ENCODE results near the gene ATMIN. TPM values are rescaled to one million over a fixed set of nuclear protein-coding genes. Genes with fewer than 3 reads are reported as not detected.

Gene ATMIN
- total RNA-seq, 1 experiment from 2014 or later, result 66.6 TPM

DNA sequence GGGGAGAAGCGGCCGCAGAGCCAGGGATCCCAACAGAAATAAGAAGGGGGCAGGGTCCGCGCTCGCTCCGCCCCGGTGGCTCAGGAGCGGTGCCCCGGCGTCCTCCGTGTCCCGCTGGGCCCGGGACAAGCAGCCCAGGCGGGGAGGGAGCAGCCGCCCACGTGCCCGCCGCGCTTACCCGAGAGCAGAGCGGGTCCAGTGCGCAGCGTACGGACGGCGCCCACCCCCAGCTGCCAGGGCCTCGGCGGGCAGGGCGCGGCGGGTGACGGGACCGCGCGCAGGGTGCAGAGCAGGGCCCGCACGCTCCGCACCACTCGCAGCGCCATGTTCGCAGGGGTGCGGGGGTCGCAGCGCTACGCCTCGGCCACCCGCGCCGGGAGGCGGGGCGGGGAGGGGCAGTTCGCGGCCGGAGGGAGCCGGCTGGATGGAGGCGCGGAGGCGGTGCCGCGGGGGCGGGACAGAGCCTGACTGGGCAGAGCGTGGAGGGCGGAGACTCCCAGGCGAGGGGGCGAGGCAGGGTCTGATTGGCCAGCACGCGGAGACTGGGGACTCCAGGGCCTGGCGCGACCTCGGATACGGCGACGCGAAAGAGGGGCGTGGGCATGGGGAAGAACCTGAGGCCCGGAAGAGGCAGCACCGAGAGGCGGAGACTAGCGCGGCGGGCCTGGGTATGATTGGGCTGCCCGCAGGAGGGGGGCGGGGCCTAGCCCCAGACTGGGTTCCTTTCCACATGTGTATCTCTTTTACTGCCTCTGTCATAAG lies 60.5 kb downstream of the ATMIN start, which contains the start of gene GCSH:
Gene GCSH (minus strand): TSS at position 443 of the 762 bp plus-strand sequence. CDS start 117 bp downstream, at position 326.
- DNase-seq, result peak; percentile 100
- Histone ChIP-seq H3K23me2 (ENCODE audit: insufficient read length, low read depth, low read length, poor library complexity, severe bottlenecking) (no peaks in the 10 kb centered on the region), H2BK20ac (ENCODE audit: low read depth, low read length, poor library complexity, severe bottlenecking) (no peak within 1 kb of the TSS), H3K56ac (ENCODE audit: insufficient read length, low read depth, low read length) (no peak within 1 kb of the TSS), H3K14ac (ENCODE audit: insufficient read depth, low read length) (peak within 1 kb of the TSS; percentile 49), H4K91ac (ENCODE audit: insufficient read length, low read depth, low read length) (no peak within 1 kb of the TSS), H3K9ac (ENCODE audit: extremely low read depth, insufficient read length, low read length) (peak within 1 kb of the TSS; percentile 69), H3T11ph (ENCODE audit: low read length) (no peak within 1 kb of the TSS), H3K9me3 (ENCODE audit: control insufficient read depth, low read depth, low read length) (no peaks in the 10 kb centered on the region), H3K4me2 (ENCODE audit: insufficient read depth, insufficient read length, low read length) (peak within 1 kb of the TSS; percentile 65), H3K27me3 (ENCODE audit: insufficient read depth, low read length) (no peaks in the 10 kb centered on the region), H3K27ac (ENCODE audit: insufficient read length, low read depth, low read length) (no peak within 1 kb of the TSS), H3K18ac (ENCODE audit: insufficient read length, low read depth, low read length) (peak within 1 kb of the TSS; percentile 51), H3K4ac (ENCODE audit: low read depth, low read length) (no peak within 1 kb of the TSS), H2BK120ac (ENCODE audit: low read depth, low read length, poor library complexity, severe bottlenecking) (no peak within 1 kb of the TSS), H2AK5ac (ENCODE audit: insufficient read length, low read length) (no peak within 1 kb of the TSS), H2BK5ac (ENCODE audit: insufficient read length, low read length) (no peak within 1 kb of the TSS), H3K4me1 (ENCODE audit: insufficient read depth, low read length) (no peaks in the 10 kb centered on the region), H3K79me1 (ENCODE audit: insufficient read depth, low read depth, low read length, poor library complexity, severe bottlenecking) (no peaks in the 10 kb centered on the region), H4K20me1 (ENCODE audit: control insufficient read depth, insufficient read depth, insufficient read length) (no peaks in the 10 kb centered on the region), H4K8ac (replicated peaks; ENCODE audit: insufficient read length, low read depth, low read length) (no peak within 1 kb of the TSS), H3K79me2 (ENCODE audit: insufficient read depth, low read length) (peaks cover 7% of the 10 kb centered on the region; the same call in 1 of the 2 replicates), H3K23ac (ENCODE audit: insufficient read length, low read depth, low read length) (no peak within 1 kb of the TSS), H4K5ac (ENCODE audit: insufficient read length, low read depth, low read length) (no peak within 1 kb of the TSS), H2AFZ (ENCODE audit: low read length) (peak within 1 kb of the TSS; percentile 88), H2BK12ac (ENCODE audit: insufficient read length, low read depth, low read length) (no peak within 1 kb of the TSS), H2BK15ac (ENCODE audit: low read depth, low read length) (no peak within 1 kb of the TSS)
- H3K27ac Mint-ChIP-seq, result no peak within 1 kb of the TSS; a peak in 1 of 7 replicates
- no peaks in the 10 kb centered on the region for H3K9me3 Mint-ChIP-seq
- TF ChIP-seq CTCF (conservative IDR thresholded peaks at IDR 0.05), result no peak
- H3K27me3 Mint-ChIP-seq (ENCODE audit: low read depth), result no peaks in the 10 kb centered on the region; the same call in 1 of the 2 replicates
- peaks cover 2 to 16% (median 7%) of the 10 kb centered on the region in 3 experiments; a peak in 6 of 7 replicates for H3K36me3 Mint-ChIP-seq (ENCODE audit: insufficient read depth in 1 of 3, low read depth in 3 of 3)
- peaks cover 4 to 14% of the 10 kb centered on the region in 2 experiments for H3K4me1 Mint-ChIP-seq
- peak within 1 kb of the TSS; percentile 79 to 89 for H3K4me3 Mint-ChIP-seq
- no CpG with 5 or more reads among the region's 83 CpGs for WGBS (ENCODE audit: extremely low coverage, insufficient read length, low lambda C conversion rate)

Data from H9 (cell line).